Measurements from ENCODE around the gene TSGA10.
A peak's percentile ranks its signal among the peaks of the same experiment; 100 is the strongest.

Gene TSGA10

DNA sequence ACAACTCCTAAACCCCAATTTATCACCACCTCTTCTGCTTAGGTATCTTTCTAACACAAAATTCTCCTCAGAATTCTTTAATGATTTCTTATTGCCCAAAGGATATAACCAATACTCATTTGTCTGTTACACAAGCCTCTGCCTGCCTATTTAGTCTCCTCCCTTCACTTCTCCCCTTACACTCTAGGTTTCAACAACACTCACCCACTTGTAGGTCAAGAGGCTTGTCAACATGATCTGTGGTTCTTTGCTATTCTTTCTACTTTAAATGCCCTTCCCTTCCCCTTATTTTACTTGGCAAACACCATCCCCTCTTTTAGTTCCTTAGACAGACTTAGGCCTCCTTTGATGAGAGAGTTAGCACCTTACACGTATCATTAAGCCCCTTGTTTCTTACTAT is 82.2 kb downstream of the TSGA10 start:
- TF ChIP-seq TEAD4 (IDR thresholded peaks at IDR 0.05): no peak
- no peak for TF ChIP-seq FOXM1 (IDR thresholded peaks at IDR 0.05; ENCODE audit: borderline replicate concordance, low read depth)
- TF ChIP-seq EP300 (IDR thresholded peaks at IDR 0.05; ENCODE audit: borderline replicate concordance): no peak
- no peak for TF ChIP-seq NFIC (IDR thresholded peaks at IDR 0.05)
- no peak for TF ChIP-seq TAF1 (IDR thresholded peaks at IDR 0.05; ENCODE audit: low read depth)
- no peak for TF ChIP-seq ZBTB7A (IDR thresholded peaks at IDR 0.05; ENCODE audit: low read depth)
- TF ChIP-seq CEBPB (IDR thresholded peaks at IDR 0.05): no peak
- TF ChIP-seq CREB1 (IDR thresholded peaks at IDR 0.05; ENCODE audit: low read depth): no peak
- no peak for TF ChIP-seq EGR1 (IDR thresholded peaks at IDR 0.05)
- TF ChIP-seq, protein P1, sequence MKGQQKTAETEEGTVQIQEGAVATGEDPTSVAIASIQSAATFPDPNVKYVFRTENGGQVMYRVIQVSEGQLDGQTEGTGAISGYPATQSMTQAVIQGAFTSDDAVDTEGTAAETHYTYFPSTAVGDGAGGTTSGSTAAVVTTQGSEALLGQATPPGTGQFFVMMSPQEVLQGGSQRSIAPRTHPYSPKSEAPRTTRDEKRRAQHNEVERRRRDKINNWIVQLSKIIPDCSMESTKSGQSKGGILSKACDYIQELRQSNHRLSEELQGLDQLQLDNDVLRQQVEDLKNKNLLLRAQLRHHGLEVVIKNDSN (IDR thresholded peaks at IDR 0.05): no peak
- TF ChIP-seq, protein P2, sequence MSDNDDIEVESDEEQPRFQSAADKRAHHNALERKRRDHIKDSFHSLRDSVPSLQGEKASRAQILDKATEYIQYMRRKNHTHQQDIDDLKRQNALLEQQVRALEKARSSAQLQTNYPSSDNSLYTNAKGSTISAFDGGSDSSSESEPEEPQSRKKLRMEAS (IDR thresholded peaks at IDR 0.05): no peak
- TF ChIP-seq RAD21 (IDR thresholded peaks at IDR 0.05; ENCODE audit: low read depth): no peak
- TF ChIP-seq, protein P3, sequence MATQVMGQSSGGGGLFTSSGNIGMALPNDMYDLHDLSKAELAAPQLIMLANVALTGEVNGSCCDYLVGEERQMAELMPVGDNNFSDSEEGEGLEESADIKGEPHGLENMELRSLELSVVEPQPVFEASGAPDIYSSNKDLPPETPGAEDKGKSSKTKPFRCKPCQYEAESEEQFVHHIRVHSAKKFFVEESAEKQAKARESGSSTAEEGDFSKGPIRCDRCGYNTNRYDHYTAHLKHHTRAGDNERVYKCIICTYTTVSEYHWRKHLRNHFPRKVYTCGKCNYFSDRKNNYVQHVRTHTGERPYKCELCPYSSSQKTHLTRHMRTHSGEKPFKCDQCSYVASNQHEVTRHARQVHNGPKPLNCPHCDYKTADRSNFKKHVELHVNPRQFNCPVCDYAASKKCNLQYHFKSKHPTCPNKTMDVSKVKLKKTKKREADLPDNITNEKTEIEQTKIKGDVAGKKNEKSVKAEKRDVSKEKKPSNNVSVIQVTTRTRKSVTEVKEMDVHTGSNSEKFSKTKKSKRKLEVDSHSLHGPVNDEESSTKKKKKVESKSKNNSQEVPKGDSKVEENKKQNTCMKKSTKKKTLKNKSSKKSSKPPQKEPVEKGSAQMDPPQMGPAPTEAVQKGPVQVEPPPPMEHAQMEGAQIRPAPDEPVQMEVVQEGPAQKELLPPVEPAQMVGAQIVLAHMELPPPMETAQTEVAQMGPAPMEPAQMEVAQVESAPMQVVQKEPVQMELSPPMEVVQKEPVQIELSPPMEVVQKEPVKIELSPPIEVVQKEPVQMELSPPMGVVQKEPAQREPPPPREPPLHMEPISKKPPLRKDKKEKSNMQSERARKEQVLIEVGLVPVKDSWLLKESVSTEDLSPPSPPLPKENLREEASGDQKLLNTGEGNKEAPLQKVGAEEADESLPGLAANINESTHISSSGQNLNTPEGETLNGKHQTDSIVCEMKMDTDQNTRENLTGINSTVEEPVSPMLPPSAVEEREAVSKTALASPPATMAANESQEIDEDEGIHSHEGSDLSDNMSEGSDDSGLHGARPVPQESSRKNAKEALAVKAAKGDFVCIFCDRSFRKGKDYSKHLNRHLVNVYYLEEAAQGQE (IDR thresholded peaks at IDR 0.05; ENCODE audit: low read depth): no peak
- TF ChIP-seq YY1 (IDR thresholded peaks at IDR 0.05; ENCODE audit: low read depth): no peak
- no peak for TF ChIP-seq TCF12 (IDR thresholded peaks at IDR 0.05; ENCODE audit: low read depth)

DNA sequence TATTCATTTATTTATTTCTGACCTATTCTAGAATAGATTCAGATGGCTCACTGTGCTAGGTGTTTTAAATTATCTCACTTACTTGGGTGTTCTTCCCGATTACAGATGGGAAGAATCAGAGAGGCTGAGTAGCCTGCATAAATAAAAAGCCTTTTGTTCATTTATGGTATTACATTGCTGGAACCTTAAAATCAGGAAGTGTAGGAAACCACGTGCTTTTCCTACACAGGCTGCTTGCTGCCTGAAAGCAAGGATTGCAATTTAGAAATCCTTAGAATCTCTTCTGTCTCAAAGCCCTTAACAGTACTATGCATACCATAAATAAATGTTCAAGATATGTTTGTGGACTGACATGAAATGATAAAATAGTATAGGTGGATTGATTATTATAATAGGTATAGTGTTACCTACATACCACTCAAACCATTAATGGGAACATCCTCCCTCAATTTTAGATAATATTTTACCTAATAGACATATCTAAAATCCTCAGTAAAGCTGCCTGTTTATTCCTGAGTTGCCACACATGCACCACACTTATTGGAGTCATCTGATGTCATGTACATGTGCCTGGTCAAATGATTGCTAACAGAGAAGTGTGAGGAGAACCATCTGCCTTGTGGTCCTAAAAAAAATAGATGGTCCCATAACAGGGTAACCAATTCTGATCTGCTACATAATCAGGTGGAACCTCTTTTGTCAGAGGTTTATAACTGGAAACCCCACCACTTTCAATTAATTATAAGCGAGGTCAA is 86.7 kb downstream of the TSGA10 start:
- no peak for TF ChIP-seq EP300 (IDR thresholded peaks at IDR 0.05; ENCODE audit: borderline replicate concordance)
- TF ChIP-seq ZBTB7A (IDR thresholded peaks at IDR 0.05; ENCODE audit: low read depth): no peak
- no peak for TF ChIP-seq TEAD4 (IDR thresholded peaks at IDR 0.05)
- no peak for TF ChIP-seq EGR1 (IDR thresholded peaks at IDR 0.05)

DNA sequence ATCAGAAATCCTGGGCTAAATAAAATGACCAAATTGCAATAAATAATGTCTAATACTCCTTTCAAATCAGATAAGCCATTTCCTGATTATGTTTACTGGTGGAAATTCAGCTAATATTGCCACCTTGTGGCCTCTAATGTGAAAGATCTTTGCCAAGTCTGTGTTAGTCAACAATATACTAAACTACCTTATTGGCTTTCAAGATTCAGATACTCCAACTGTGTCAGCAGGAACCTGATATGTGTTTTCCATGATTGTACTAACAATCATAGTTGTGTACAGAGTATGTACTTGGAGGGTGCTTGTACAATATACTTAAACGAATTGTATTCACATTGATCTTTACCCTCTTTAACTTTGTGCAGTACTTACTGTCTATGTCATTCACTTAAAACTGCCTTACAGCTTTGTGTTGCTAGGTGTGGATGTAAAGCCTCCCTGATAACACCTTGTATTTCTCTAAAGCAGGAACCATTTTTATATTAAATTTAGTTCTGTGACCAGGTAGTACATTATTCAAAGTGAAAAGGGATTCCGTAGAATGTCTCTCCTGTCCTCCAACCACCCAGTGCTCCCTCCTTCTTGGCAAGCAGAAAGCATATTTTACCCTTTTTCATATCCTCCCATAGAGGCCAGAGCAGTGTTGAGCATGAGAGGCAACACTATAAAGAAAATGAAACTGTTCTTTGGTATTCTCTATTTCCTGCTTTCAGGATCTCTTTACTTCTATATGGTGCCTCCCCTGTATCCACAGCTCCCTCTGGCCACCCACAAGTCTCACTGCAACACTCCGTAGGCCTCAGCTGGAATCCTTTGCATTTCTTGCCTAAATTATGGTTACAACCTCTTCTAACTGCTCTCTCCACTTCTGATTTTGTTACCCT is 88.4 kb downstream of the TSGA10 start:
- TF ChIP-seq, protein P3 (IDR thresholded peaks at IDR 0.05; ENCODE audit: low read depth): no peak
- TF ChIP-seq RAD21 (IDR thresholded peaks at IDR 0.05; ENCODE audit: low read depth): peak; percentile 74

DNA sequence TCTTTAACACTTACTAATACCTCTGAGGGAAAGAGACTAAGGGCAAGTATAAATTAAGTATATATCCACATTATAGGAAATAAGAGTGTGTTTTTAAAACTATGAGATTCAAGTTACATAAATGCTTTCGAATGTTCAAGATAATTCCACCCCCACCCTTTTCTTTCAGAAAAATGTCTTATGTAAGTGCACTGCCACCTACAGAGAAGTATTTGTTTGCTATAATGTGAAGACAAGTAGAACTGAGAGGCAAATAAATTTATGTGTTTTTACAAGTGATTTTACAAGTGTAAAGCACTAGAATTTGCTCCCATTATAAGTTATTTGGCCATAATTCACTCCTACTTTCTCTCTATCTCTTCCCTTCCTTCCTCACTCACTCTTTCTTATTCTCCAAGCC is 118.8 kb downstream of the TSGA10 start:
- TF ChIP-seq CREB1 (IDR thresholded peaks at IDR 0.05; ENCODE audit: low read depth) (no peak), YY1 (IDR thresholded peaks at IDR 0.05; ENCODE audit: low read depth) (no peak), EGR1 (IDR thresholded peaks at IDR 0.05) (no peak), TEAD4 (IDR thresholded peaks at IDR 0.05) (no peak), RAD21 (IDR thresholded peaks at IDR 0.05; ENCODE audit: low read depth) (no peak), EP300 (IDR thresholded peaks at IDR 0.05; ENCODE audit: borderline replicate concordance) (no peak), ZBTB7A (IDR thresholded peaks at IDR 0.05; ENCODE audit: low read depth) (no peak), CEBPB (IDR thresholded peaks at IDR 0.05) (no peak), FOXM1 (IDR thresholded peaks at IDR 0.05; ENCODE audit: borderline replicate concordance, low read depth) (no peak), TAF1 (IDR thresholded peaks at IDR 0.05; ENCODE audit: low read depth) (no peak), TCF12 (IDR thresholded peaks at IDR 0.05; ENCODE audit: low read depth) (no peak), NFIC (IDR thresholded peaks at IDR 0.05) (no peak)
- TF ChIP-seq, protein P3 (IDR thresholded peaks at IDR 0.05; ENCODE audit: low read depth): no peak
- TF ChIP-seq, protein P1 (IDR thresholded peaks at IDR 0.05): no peak
- TF ChIP-seq, protein P2 (IDR thresholded peaks at IDR 0.05): no peak
